GOT3 (cell line): ENCODE measurements around the gene FBXO9.

Experiments
- DNase-seq: peaks from one replicate; lab custom pipeline; 2025; ENCODE audit warnings: mixed read lengths; lab: John Stamatoyannopoulos, UW

FBXO9 gene

GRCh38 chr6:53136000-53136609, 70.9 kb downstream of the FBXO9 start:
- DNase-seq: no peak

GRCh38 chr6:53139841-53140413, 74.7 kb downstream of the FBXO9 start:
- DNase-seq: no peak

GRCh38 chr6:53142810-53143209, 77.6 kb downstream of the FBXO9 start:
- no peak for DNase-seq

GRCh38 chr6:53143710-53144109, 78.5 kb downstream of the FBXO9 start:
- DNase-seq: no peak

GRCh38 chr6:53144802-53145201, 79.6 kb downstream of the FBXO9 start:
- DNase-seq: no peak

GRCh38 chr6:53148684-53149083, 83.5 kb downstream of the FBXO9 start, which contains the start of gene GCM1:
Gene GCM1, minus strand, starts transcription at chr6:53148841. Its CDS starts 3,209 bp downstream, at chr6:53145632.
- no peak for DNase-seq
